Adrenal gland (tissue), 12 donors: ENCODE data around the gene GABARAPL1. TPM values are rescaled to one million over a fixed set of nuclear protein-coding genes. Genes with fewer than 3 reads are reported as not detected.

ENCODE experiments used
- DNase-seq, 7 donors: peaks; one replicate each; pipeline ENCODE4 v3.0.0-alpha.2; 2019 to 2020
- H3K27ac ChIP-seq, 5 donors: fragments of 200-600 bp; sonication (generic) in 4 of 5; 1 replicate in 3 of 5; 2 replicates in 2 of 5; pipeline versions ENCODE4 v1.5.1 to v1.8.0; 2016 to 2020; ENCODE audit warnings: mild to moderate bottlenecking in 1 of 5
- H3K27me3 ChIP-seq: fragments of 200-600 bp; 2 replicates; pipeline ENCODE4 v1.8.0; 2021
- H3K36me3 ChIP-seq, 2 donors: fragments of 200-600 bp; replicated peaks in 1 of 2; 1 replicate in 1 of 2; 2 replicates in 1 of 2; pipeline versions ENCODE4 v1.5.1 to v1.8.0; 2018 to 2022
- H3K4me1 ChIP-seq, 2 donors: fragments of 200-600 bp; replicated peaks in 1 of 2; 1 replicate in 1 of 2; 2 replicates in 1 of 2; pipeline versions ENCODE4 v1.5.1 to v1.8.0; 2018 to 2021
- H3K4me3 ChIP-seq, 4 donors: fragments of 200-600 bp; sonication (generic) in 3 of 4; one replicate each; pipeline ENCODE4 v1.5.1; 2016 to 2018
- H3K9me3 ChIP-seq, 3 donors: fragments of 200-600 bp; sonication (generic) in 1 of 3; replicated peaks in 1 of 3; 1 replicate in 2 of 3; 2 replicates in 1 of 3; pipeline versions ENCODE4 v1.5.1 to v1.8.0; 2016 to 2021
- POLR2A ChIP-seq, 2 donors: fragments of 450-650 bp; IDR thresholded peaks; one replicate each; pipeline ENCODE4 v1.6.1; 2017; ENCODE audit warnings: antibody characterized with exemption in 2 of 2, mild to moderate bottlenecking in 2 of 2, moderate library complexity in 1 of 2
- WGBS, 4 donors: extraction: QIAGEN DNeasy Blood & Tissue Kit in 2 of 4; methylation state at CpG; one replicate each; pipeline versions ENCODE4 v1.1.5 to v1.1.7; 2013 to 2017; 5-methylcytosine and 5-hydroxymethylcytosine counted together
- intact Hi-C, 2 donors: fragments of 100-400 bp; cut with DNase I; formaldehyde crosslinking; loops; one replicate each; pipeline versions ENCODE4 v1.14.1 to v1.15.0; 2022 to 2023
- polyA plus RNA-seq, 3 donors: library from polyadenylated mRNA; stranded (reverse); fragments of 200-250 nt in 2 of 3; fragments of 350-450 nt in 1 of 3; fragmentation: Illumina TruSeq in 1 of 3; extraction: RNeasy Lipid Tissue Mini Kit (QIAGEN cat#74804) in 1 of 3; gene quantifications; one replicate each; pipeline ENCODE4 v1.2.3, GENCODE V29; 2013 to 2014
- total RNA-seq, 9 donors: library from RNA; depleted of rRNA in 4 of 9; stranded (reverse); fragments of >200 nt in 4 of 9; fragments of 120-200 nt in 1 of 9; fragmentation: NEBNext Ultra II Directional in 1 of 9; extraction: Animal tissue kit (Norgen Biotek cat#: 25700) in 1 of 9; gene quantifications; one replicate each; pipeline versions ENCODE4 v1.1.0 to v1.2.4, GENCODE V29; 2013 to 2023
- TF ChIP-seq, protein P1 (sequence below), 6 experiments: fragments of 450-650 bp in 4 of 6; fragments of 200-600 bp in 2 of 6; sonication (generic) in 1 of 6; IDR thresholded peaks; 1 replicate in 5 of 6; 2 replicates in 1 of 6; pipeline versions ENCODE4 v1.5.1 to v1.8.0; 2016 to 2021; ENCODE audit warnings: antibody characterized with exemption in 6 of 6, mild to moderate bottlenecking in 2 of 6, moderate library complexity in 1 of 6
- donor health status: healthy with polysubstance abuse.
- donor health status: Bipolar disorder and iron deficiency.
- donor health status: DM: yes; HTN: yes; CAD: no.
- donor health status: DM: no; HTN: no; CAD: no.
- donor health status: DM: no; HTN: no; CAD: no.
- donor health status: DM: yes; HTN: yes; CAD: no.

Gene GABARAPL1
- total and polyA plus RNA-seq, 12 donors = 58.2 to 260 (median 89.4) TPM

DNA sequence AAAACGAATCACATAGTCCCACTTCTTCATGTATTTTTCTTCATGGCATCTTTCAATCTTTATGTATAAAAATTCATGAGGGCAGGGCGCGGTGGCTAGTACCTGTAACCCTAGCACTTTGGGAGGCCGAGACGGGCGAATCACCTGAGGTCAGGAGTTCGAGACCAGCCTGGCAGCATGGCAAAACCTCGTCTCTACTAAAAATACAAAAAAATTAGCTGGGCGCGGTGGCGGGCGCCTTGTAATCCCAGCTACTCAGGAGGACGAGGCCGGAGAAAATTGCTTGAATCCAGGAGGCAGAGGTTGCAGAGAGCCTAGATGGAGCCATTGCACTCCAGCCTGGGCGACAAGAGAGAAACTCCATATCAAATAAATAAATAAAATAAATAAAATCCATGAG lies 2.5 kb upstream of the GABARAPL1 start:
- no peaks in the 10 kb centered on the region for H3K36me3 ChIP-seq
- no peak overlapping the region for H3K27ac ChIP-seq
- TF ChIP-seq, protein P1, sequence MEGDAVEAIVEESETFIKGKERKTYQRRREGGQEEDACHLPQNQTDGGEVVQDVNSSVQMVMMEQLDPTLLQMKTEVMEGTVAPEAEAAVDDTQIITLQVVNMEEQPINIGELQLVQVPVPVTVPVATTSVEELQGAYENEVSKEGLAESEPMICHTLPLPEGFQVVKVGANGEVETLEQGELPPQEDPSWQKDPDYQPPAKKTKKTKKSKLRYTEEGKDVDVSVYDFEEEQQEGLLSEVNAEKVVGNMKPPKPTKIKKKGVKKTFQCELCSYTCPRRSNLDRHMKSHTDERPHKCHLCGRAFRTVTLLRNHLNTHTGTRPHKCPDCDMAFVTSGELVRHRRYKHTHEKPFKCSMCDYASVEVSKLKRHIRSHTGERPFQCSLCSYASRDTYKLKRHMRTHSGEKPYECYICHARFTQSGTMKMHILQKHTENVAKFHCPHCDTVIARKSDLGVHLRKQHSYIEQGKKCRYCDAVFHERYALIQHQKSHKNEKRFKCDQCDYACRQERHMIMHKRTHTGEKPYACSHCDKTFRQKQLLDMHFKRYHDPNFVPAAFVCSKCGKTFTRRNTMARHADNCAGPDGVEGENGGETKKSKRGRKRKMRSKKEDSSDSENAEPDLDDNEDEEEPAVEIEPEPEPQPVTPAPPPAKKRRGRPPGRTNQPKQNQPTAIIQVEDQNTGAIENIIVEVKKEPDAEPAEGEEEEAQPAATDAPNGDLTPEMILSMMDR (IDR thresholded peaks at IDR 0.05) = no peak
- TF ChIP-seq POLR2A (IDR thresholded peaks at IDR 0.05) = no peak
- no peak overlapping the region for H3K4me3 ChIP-seq
- H3K27me3 ChIP-seq = no peaks in the 10 kb centered on the region
- no peaks in the 10 kb centered on the region for H3K9me3 ChIP-seq
- H3K4me1 ChIP-seq = peaks cover 13 to 16% of the 10 kb centered on the region in 2 donors
- WGBS, 4 donors = 91 to 95% (median 93%) methylated on average over 15 of the region's 15 CpGs
- intact Hi-C loops = no loop called here
- DNase-seq = peak in 1 of 7 donors; percentile 54

DNA sequence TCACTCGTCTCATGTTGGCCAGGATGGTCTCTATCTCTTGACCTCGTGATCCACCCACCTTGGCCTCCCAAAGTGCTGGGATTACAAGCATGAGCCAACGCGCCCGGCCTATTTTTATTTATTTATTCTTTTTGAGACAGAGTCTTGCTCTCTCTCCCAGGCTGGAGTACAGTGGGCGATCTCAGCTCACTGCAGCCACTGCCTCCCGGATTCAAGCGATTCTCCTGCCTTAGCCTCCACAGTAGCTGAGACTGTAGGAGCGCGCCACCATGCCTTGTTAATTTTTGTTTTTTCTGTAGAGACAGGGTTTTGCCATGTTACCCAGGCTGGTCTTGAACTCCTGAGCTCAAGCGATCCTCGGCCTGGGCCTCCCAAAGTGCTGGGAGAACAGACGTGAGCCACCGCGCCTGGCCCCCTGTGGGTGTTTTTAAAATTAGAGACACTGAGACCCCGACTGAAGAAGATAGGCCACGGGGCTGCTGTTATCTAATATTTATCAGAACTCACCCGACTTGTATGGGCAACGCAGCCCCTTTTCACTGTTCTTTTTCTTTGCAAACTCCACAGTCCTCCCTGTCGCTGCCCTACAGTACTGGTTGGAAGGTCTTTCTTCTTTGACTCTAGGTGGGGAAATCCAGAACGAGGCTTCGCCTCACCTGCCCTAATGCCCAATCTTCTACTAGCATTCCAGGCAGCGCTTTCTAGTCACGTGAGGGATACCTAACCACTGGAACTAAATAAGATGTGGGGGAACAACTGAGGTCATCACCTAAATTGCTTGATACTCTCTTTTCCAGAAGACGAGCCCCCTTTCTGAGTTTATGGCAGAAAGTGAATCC lies 1.4 kb upstream of the GABARAPL1 start:
- intact Hi-C loops = no loop called here
- H3K27ac ChIP-seq = peak overlapping the region in 4 of 5 donors; percentile 98 to 100 (median 100)
- H3K4me3 ChIP-seq = no peak overlapping the region
- no peaks in the 10 kb centered on the region for H3K9me3 ChIP-seq
- H3K36me3 ChIP-seq = no peaks in the 10 kb centered on the region
- peak in 4 of 7 donors; percentile 18 to 59 (median 31) for DNase-seq
- H3K4me1 ChIP-seq = peaks cover 16 to 23% of the 10 kb centered on the region in 2 donors
- no peak for TF ChIP-seq POLR2A (IDR thresholded peaks at IDR 0.05)
- TF ChIP-seq, protein P1 (IDR thresholded peaks at IDR 0.05) = no peak
- no peaks in the 10 kb centered on the region for H3K27me3 ChIP-seq
- WGBS, 4 donors = 91 to 93% (median 93%) methylated on average over 25 of the region's 25 CpGs

DNA sequence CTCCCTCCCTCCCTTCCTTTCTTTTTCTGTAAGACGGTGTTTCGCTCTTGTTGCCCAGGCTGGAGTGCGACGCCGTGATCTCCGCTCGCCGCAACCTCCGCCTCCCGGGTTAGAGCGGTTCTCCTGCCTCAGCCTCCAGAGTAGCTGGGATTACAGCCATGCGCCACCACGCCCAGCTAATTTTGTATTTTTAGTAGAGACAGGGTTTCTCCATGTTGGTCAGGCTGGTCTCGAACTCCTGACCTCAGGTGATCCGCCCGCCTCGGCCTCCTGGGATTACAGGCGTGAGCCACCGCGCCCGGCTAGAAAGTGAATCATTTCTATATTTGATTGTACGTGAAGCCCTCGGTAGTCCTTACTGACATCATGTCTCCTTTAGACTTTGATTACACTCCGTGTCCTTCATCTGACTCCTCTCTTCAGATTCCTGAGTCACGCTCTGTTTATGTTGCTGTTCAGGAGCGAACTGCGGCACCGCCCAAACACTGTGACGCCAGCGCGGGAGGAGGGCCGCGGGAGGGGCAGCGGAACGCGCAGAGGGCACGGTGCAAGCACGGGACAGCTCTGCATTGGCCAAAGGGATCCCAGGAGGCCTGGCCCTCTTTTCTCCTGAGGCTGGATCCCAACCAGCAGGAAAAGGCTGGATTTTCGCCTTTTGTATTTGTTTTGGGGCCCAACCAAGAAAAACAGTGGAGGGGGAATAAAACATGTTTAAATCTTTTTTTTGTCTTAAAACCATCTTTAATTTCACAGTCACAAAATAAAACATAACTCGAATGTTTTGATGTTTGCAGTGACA lies 538 bp upstream of the GABARAPL1 start:
- no peaks in the 10 kb centered on the region for H3K9me3 ChIP-seq
- peak overlapping the region in 2 of 4 donors; percentile 86 to 92 for H3K4me3 ChIP-seq
- H3K27me3 ChIP-seq = no peaks in the 10 kb centered on the region
- peak; percentile 98 to 99 (median 98) for DNase-seq
- no peaks in the 10 kb centered on the region for H3K36me3 ChIP-seq
- H3K4me1 ChIP-seq = peaks cover 16 to 23% of the 10 kb centered on the region in 2 donors
- TF ChIP-seq, protein P1 (IDR thresholded peaks at IDR 0.05) = peak in 2 of 6 experiments; percentile 1 to 12
- peak; percentile 80 to 97 for TF ChIP-seq POLR2A (IDR thresholded peaks at IDR 0.05)
- 25 to 30% (median 26%) methylated on average over 38 to 40 of the region's 40 CpGs for WGBS, 4 donors
- H3K27ac ChIP-seq = peak overlapping the region; percentile 98 to 100 (median 99)
- intact Hi-C loops = no loop called here
